ENCODE measurements around the gene SAMD8.
A peak's percentile ranks its signal among the peaks of the same experiment; 100 is the strongest.
"Not testable (repeated sequence)": the region's sequence is repeated elsewhere in the genome, so short reads cannot be mapped to it uniquely, and the experiment has no call there.

SAMD8 gene

DNA sequence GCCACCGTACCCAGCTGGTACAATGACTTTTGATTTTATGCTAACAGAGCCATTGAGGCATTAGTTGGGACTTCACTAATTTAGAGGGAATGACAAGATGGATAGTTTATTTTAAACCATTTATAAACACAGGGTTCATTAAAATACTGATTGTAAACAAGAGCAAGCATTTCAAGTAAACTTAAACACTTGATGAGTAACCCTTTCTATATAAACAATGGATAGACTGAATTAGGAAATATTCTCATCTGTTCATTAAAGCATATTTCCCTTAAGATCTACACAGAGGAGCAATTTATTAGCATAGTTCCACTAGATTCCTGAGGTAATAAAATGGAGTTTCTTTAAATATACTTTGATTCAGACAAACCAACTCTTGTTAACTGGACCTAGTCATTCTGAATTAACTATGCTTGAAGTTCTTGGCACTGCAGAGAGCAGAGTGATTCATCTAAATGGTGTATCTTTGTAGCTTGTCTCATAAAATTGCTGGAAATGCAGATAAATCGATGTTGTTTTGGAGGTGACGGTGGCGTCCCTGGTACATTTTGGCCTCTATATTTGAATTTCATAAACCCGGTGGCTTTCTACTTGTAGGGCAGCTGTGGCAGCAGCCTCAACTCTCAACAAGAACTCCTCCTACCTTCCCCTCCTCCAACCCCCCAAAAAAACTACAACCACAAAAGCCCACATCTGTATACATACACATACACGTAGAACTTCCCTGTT, 83.7 kb downstream of the SAMD8 start:
- no peak for TF ChIP-seq ZNF274 (IDR thresholded peaks at IDR 0.05; ENCODE audit: low read depth, low read length)
- no peak overlapping the region for H3K4me3 ChIP-seq (ENCODE audit: low read length)

DNA sequence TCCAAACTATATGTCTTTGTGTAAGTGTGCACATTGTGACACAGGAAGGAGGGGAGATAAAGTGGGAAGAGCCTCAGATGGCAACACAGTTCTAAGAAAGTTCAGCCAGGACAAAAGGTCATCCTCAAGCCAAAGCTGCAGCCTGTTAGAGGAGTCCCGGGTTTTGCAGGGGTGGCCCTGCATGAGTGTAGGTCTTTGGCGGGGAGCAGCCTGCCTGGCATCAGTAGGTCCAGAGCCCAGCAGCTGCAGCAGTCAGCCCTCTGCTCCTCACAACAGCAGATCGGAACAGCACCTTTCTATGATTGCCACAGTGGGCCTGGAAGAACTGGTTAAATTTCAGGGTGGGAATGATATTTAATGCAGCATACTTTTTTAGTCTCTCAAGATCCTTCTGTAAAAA, 85.6 kb downstream of the SAMD8 start:
- H3K4me3 ChIP-seq (ENCODE audit: low read length): no peak overlapping the region

DNA sequence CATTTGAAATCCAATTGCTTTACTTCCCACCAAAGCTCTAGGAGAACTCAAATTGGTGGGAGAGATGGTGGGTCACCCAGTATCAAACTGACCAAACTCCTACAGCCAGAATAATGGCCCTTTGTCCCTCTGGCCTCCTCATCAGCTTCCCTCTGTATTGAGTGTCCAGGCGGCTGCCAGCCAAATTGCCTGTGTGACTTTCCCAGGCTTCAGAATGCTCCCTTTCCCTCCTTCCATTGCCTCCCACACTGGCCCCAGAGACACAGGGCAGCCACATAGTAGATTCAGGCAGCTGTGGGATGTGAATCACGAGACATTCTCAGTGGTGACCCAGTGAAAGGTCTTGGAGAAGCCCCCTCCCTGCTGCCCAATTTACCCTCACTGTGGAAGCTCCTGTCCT, 86.5 kb downstream of the SAMD8 start:
- no peak for TF ChIP-seq ZNF274 (IDR thresholded peaks at IDR 0.05; ENCODE audit: low read depth, low read length)
- no peak overlapping the region for H3K4me3 ChIP-seq (ENCODE audit: low read length)

More for the DNA sequence above, 85.6 kb downstream of the SAMD8 start:
- TF ChIP-seq ZNF274 (IDR thresholded peaks at IDR 0.05; ENCODE audit: low read depth, low read length): no peak

DNA sequence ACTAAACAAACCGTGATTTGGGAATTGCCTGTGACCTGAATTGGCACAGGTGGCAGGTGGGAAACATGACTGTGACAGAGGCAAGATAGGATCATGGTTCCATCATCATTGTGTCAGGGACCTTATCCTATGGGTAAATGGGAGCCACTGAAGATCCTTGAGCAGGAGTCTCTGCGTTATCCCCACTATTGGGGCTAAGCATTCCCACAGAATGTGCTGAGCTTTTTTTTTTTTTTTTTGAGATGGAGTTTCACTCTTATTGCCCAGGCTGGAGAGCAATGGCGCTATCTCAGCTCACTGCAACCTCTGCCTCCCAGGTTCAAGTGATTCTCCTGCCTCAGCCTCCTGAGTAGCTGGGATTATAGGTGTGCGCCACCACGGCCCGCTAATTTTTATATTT, 88.5 kb downstream of the SAMD8 start:
- H3K4me3 ChIP-seq (ENCODE audit: low read length): not testable (repeated sequence)

DNA sequence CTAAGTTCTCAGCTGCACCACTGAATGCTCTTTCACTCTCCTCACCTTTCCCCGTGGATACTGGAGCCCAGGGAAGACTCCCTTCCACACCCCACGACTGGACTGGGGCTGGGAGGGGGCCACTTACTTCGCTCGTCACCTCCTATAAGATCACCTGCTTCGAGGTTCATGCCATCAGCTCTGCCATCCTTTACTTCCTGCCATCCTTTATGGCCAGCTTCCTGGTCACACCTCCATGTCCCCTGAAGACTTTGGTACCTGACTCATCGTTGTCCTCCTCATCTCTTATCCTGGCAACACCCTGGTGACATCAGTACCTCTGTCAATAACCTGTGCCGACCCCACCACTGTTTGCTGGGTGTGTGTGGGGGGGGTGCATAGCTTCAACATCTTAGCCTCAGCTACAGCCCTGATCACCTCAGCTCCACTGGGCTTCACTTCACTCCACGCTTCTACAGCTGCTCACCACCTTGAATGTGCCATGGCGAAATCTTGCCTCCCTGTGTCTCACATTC, 90.4 kb downstream of the SAMD8 start:
- TF ChIP-seq ZNF274 (IDR thresholded peaks at IDR 0.05; ENCODE audit: low read depth, low read length): no peak
- no peak overlapping the region for H3K4me3 ChIP-seq (ENCODE audit: low read length)

DNA sequence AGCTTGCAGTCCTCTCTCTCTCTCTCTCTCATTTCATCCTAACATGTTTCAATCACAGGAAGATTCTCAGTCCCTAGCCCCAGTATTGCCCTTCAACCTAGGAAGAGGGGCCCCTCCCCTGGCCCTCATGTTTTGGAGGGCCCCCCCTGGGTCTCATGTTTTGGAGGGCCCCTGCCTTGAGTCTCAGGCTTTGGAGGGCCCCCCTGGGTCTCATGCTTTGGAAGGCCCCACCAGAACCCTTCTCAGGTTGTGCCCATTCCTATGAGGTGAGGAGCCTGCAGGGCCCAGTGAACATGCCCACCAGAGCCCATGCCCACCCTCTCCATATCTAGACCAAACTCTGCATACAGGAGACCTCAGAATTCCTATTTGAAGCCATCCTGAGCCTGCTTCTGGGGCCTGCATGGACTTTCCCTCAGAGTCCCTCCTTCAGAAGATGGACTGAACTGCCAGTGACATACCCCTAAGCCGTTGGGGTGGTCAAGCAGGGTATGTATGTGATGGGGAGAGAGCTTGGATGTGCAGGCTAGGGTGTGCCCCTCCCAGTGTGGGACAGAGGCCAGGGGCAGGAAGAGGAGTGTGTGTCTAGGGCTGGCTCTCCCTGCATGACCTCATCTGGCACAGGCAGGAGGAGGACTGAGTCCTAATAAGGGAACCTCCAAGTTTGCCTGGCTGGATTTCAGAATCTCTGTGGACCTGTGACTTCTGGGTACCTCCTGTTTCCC, 91.0 kb downstream of the SAMD8 start:
- no peak for TF ChIP-seq ZNF274 (IDR thresholded peaks at IDR 0.05; ENCODE audit: low read depth, low read length)
- H3K4me3 ChIP-seq (ENCODE audit: low read length): no peak overlapping the region

DNA sequence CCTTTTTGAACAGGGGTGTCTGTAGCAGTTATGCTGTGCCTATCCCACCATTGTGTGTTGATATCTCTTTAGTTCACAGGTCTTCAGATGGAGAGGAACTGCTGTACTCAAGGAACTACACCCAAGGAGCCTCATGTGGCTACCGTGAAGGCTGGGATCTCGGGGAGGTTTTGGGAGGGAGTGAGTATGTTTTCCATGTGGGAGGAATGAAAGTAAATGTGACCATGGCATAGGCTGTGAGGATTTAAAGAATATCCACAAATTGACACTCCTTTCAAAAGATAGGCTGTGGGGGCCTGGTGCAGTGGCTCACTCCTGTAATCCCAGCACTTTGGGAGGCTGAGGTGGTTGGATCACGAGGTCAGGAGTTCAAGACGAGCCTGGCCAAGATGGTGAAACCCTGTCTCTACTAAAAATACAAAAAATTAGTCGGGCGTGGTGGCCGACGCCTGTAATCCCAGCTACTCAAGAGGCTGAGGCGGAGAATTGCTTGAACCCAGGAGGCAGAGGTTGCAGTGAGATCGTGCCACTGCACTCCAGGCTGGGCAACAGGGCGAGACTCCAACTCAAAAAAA, 91.7 kb downstream of the SAMD8 start:
- H3K4me3 ChIP-seq (ENCODE audit: low read length): not testable (repeated sequence)

DNA sequence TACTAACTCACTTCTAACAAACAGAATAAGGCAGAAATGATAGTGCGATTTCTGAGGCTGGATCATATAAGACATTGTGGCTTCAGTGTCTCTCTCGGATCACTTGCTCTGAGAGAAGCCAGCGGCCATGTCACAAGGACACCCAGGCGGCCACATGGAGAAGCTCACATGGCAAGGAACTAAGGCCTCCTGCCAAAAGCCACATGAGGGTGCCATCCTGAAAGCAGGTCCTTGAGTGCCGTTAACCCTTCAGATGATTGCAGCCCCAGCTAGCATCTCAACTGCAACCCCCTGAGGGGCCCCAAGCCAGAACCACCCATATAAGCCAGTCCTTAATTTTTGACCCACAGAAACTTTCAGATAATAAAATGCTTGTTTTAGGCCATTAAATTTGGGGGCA, 92.3 kb downstream of the SAMD8 start:
- TF ChIP-seq ZNF274 (IDR thresholded peaks at IDR 0.05; ENCODE audit: low read depth, low read length): no peak
- H3K4me3 ChIP-seq (ENCODE audit: low read length): no peak overlapping the region

DNA sequence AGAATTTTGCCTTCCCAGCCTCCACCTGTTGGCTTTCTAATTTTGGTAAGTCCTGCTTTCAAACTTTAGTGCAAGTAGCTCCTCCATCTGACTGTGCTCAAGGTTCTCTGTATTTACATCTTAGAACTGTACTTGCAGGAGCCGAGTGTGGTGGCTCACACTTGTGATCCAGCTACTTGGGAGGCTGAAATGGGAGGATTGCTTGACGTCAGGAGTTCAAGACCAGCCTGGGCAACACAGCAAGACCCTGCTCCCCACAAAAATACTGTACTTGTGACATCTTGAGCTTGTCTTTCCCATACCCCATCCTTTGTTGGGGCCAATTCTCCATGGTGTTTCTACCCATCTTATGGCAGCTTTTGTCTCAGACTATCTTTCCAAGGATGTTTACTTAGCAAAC, 94.5 kb downstream of the SAMD8 start:
- no peak overlapping the region for H3K4me3 ChIP-seq (ENCODE audit: low read length)
- TF ChIP-seq ZNF274 (IDR thresholded peaks at IDR 0.05; ENCODE audit: low read depth, low read length): no peak

DNA sequence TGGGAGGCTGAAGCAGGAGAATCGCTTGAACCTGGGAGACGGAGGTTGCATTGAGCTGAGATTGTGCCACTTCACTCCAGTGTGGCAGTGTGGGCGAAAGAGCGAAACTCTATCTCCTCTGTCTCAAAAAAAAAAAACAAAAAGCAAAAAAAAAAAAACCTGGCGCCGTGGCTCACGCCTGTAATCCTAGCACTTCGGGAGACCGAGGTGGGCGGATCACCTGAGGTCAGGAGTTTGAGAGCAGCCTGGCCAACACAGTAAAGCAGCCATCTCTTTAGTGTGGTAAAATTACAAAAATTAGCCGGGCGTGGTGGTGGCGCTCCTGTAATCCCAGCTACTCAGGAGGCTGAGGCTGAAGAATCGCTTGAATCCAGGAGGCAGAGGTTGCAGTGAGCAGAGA, 95.2 kb downstream of the SAMD8 start:
- not testable (repeated sequence) for H3K4me3 ChIP-seq (ENCODE audit: low read length)

DNA sequence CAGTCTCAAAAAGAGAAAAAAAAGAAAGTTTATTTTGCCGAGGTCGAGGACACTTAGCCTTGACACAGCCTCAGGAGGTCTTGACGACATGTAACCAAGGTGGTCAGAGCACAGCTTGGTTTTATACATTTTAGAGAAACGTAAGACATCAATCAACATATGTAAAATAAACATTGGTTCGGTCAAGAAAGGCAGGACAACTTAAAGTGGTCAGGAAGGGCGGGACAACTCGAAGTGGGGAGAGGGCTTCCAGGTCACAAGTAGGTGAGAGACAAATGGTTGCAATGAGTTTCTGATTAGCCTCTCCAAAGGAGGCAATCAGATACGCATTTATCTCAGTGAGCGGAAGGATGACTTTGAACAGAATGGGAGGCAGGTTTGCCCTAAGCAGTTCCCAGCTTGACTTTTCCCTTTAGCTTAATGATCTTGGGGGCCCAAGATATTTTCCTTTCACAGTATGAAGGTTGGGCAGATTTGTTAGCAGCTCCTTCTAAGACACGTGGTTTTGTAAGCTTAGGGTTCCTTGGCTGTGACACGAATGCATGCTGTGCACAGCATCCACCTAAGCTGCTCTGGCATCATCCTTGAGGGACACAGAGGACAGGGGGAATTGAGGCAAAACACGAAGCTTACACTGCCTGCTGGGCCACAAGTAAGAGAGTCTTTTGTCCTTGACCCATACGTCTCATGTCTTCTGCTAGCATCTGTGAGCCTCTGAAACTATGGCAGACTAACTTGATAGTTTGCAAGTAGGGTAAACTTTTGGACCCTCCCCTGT, 95.8 kb downstream of the SAMD8 start:
- no peak overlapping the region for H3K4me3 ChIP-seq (ENCODE audit: low read length)
- TF ChIP-seq ZNF274 (IDR thresholded peaks at IDR 0.05; ENCODE audit: low read depth, low read length): no peak

DNA sequence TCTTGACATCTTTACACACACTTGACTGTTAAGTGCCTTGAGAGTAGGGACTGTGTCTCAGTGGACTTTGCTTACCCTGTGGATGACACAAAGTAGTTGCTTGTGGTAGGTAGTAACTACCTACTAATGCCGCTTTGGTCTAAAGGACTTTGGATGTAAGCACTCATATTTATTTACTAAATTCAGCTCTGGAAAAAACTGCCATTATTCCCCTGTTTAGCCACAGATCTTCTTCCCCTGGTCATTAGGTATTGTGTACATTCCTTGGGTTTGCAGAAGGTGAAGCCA, 96.3 kb downstream of the SAMD8 start:
- no peak overlapping the region for H3K4me3 ChIP-seq (ENCODE audit: low read length)
- TF ChIP-seq ZNF274 (IDR thresholded peaks at IDR 0.05; ENCODE audit: low read depth, low read length): no peak

DNA sequence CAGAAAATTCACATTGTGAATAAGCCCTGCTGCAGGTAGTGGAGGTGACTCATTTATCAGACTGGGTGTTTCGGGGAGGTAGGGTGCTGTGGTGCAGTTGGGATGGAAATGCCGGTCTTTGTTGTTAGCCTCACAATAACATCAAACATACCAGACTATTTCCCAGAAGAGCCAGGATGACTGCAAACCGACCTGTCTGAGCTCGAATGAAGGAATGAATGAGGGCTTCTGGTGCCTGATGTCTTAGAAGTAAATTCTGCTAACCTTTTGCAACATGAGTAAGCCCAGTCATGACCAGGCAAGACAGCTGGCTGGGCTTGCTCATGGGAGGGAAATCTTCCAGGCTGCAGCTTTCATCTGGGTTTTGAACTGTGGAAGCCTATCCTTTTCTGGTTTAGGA, 96.7 kb downstream of the SAMD8 start:
- no peak for TF ChIP-seq ZNF274 (IDR thresholded peaks at IDR 0.05; ENCODE audit: low read depth, low read length)
- H3K4me3 ChIP-seq (ENCODE audit: low read length): no peak overlapping the region

DNA sequence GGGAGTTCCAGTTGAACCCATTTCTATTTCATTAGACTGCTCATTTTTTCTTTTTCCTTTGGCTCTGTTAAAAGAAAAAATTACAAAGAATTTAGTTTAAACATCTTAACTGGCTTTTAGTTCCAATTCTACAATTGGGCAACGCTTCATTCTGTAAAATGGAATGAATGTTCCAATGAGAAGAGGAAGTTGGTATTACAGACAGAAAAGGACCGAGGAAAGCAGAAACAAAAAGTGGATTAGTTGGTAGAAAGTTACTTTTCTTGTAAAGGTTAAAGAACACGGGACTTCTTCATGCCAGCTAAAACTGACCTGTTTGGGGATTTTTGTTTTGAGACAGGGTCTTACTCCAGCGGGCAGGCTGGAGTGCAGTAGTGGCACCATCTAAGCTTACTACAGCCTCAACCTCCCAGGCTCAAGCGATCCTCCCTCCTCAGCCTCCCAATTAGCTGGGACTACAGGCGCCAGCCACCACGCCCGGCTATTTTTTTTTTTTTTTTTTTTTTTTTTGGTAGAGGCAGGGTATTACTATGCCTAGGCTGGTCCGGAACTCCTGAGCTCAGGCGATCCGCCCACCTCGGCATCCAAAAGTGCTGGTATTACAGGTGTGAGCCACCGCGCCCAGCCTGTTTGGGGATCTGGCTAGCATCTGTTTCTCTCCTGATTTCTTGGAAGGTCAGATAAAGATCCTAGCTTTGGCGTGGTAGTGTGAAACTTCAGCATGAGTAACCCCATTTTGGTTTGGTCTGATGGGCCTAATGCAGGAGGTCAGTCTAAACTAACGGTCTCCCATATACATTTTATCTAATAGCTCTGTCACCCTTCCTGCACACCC, 97.8 kb downstream of the SAMD8 start:
- TF ChIP-seq ZNF274 (IDR thresholded peaks at IDR 0.05; ENCODE audit: low read depth, low read length): no peak
- H3K4me3 ChIP-seq (ENCODE audit: low read length): peak overlapping the region; percentile 99; the same call in 1 of the 2 replicates
